Measurements from ENCODE around the gene SMARCB1.

Gene SMARCB1

DNA sequence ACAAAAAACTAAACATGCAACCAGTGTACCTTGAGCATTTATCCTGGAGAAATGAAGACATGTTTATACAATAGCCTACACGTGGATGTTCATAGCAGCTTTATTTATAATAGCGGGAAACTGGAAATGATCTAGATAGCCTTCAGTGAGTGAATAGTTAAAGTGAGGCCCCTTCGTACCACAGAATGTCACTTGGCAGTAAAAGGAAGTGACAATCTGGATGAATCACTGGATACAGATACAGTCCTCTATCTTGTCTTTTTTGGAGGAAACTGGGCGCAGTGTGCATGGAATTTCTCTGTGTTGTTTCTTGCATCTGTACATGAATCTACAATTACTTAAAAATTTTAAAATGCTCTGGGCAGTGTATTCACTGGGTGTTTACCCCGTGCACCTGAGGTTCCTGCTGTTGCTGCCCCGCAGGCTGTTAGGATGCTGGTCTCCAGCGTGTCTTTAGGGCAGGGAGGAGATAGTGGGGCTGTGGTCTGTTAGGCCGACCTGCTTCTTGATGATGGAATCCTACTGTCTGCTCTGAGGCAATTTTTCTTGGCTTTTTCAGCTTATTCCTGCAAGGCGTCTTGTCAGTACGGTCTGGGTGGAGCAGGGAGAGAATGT, 28.9 kb downstream of the SMARCB1 start:
- DNase-seq, result no peak

DNA sequence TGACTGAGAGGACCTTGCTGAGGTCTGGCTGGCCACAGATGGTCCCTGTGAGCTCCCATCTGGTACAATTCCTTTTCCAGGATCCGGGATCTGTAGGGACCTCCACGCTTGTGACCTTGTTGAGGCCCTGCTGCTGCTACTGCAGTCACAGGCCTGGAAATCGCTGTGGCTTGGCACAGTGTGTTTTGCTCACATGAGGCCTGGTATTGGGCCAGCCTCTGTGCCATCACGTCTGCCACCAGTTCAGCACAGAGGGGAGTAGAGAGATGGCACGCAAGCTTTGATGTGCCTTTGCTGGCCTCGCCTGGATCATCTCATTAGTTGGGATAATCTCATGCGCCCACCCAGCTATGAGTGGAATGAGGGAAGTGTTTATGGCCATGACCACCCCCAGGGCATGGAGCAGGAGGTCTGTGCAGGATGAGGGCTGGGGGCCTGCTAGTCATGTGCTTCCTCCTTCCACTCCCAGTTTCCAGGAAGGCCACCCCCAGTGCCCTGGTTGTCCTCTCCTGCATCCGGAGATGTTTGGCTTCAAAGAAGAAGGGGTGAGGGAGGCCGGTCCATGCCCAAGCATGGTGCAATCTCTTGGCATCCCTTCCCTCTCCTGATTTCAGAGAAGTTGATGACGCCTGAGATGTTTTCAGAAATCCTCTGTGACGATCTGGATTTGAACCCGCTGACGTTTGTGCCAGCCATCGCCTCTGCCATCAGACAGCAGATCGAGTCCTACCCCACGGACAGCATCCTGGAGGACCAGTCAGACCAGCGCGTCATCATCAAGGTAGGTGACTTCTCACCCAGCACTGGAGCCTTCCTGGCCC, 29.6 kb downstream of the SMARCB1 start:
- no peak for DNase-seq

DNA sequence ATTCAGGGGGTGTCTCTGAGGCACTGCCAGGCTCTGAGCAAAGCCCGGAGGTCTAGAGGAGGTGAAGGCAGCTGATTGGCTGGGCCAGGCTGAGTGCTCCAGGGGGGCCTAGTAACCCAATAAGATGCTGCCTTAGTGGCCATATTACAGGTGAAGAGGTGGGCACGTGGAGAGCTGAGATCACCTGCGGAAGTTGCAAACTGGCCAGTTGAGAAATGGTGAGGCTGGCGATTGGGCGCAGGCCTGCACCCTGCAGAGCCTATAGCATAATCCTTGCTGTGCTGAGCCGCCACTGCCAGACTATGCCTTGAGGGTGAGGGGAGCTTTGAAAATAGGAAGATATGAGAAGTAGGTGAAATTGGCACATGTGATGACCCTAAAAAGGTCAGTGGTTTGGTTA, 30.4 kb downstream of the SMARCB1 start:
- no peak for DNase-seq

DNA sequence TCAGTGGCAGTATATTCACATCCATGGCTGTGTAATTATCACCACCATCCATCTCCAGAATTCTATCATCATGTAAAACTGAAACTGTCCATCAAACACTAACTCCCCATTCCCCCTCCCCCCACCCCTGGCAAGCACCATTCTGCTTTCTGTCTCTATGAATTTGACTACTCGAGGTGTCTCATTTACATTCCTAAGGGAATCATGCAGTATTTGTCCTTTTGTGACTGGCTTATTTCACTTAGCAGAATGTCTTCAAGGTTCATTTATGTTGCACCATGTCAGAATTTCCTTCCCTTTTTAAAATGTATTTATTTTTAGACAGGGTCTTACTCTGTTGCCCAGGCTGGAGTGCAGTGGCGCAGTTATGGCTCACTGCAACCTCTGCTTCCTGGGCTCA, 31.8 kb downstream of the SMARCB1 start:
- no peak for DNase-seq

DNA sequence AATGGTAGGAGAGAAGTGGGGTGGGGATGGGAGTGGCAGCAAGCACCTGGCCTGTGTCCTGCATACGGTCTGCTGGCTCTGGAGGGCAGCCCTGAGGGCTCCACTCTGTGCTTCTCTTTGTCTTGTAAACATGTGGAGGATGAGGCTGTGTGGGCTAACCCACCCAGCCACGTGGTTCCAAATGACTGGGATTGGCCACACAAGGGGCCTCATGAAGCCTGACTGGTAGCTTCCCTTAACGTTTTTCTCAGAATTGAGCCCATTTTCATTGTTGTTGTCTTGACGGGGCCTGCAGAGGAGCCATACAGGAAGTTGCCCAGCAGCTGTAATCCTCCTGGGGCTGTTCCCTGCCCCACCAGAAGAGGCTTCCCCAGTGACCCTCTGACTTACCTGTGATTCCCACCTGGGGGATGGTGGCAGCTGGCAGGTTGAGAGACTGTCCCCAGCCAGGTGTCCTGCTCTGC, 34.0 kb downstream of the SMARCB1 start:
- DNase-seq, result no peak

DNA sequence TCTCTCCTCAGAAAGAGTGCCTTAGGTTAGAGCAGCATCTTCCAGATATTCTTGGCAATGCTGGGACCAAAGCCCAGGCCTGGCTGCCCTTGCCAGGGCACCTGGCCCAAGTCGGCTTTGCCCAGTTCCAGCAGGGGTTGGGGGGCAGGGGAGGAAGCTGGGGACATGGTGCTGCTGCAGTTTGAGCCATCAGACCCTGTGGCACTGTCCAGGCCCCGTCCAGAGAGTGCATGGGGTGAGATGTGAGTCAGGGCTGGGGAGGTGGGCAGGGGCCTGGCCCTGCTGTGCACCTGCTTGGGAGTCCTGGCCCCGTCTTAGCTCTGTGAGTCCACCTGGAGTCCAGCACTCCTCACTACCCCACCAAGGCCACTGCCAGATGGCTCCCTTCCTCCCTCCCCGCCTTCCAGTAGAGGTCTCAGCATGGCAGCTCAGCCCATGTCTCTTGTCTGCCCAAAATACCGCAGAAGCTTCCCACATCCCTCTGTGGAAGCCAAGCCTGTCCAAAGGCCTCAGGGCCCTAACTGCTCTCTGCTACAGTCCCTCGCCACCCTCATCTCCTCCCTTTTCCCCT, 35.4 kb downstream of the SMARCB1 start:
- no peak for DNase-seq

DNA sequence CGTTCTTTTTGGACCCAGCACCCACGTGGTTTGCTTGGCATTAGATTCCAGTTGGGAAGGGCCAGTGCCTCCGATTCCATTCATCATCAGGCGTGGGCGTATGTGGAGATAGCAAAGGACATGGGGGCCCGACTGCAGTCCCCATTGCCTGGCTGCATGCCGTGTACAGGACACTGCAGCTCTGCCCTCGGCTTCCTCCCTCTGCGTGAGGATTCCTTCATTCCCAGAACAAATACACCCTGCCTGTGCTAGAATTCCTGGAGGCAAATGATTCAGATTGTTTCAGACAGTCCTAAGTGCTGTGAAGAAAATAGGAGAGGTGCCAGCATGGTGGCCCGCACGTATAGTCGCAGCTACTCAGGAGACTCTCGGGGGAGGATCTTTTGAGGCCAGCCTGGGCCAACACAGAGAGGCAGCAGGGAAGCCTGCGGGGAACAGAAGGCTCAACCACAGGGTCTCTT, 36.6 kb downstream of the SMARCB1 start:
- DNase-seq, result no peak

DNA sequence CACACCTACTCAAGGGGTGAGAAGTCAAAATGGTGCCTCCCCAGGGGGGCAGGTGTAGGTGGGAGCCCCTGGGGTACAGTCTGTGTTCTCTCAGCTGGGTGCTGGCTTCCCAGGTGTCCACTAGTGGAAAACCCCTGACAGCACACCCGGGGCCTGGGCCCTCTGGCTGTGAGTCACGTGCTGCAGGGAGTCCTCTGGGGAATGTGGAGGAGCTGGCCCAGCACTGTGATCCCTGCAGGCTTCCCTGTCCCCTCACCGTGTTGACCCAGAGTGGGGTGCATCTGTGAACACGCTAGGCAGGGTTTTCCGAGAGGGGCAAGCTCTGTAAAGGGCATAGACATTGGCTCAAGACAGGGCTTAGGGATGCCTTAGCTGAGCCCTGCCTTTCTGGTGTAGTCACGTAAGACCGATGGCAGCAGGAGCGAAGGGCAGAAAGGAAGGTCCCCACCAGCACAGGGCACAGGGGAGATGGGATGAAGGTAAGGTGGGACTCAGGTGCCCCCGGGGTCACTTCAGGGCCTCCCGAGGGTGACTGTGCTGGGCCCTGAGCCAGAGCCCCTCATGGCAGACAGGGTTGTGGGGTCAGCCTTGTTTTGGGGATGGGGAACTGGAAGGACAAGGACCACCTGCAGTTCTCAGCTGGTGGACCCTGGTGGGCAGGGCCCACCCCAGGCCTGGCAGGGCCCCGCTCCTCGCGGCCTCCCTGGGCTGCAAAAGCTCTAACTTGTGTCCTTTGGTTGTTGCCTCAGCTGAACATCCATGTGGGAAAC, 37.9 kb downstream of the SMARCB1 start:
- DNase-seq, result no peak

DNA sequence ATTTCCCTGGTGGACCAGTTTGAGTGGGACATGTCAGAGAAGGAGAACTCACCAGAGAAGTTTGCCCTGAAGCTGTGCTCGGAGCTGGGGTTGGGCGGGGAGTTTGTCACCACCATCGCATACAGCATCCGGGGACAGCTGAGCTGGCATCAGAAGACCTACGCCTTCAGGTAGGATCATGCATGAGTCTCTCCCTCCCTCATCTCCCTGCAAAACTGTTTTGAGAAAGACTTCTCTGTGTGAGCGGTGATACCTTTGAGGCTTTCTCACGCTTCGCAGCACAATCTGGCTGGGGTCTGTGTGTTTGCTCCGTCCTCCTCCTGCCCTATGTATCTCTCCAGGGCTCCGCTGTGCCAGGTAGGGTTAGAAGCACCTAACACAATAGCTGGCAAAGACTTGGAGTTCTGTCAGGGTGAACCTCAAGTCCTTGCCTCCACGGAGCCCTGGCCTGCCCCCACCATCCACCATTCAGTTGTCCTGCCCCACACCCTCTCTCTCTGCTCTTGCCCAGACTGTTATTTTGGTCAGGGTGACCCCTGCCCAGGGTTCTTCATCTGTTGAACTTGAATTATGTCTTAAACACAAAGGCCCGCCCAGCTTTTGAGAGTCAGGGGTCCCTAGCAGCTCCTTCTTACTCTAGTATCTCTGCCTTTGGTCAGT, 38.6 kb downstream of the SMARCB1 start:
- DNase-seq, result no peak

DNA sequence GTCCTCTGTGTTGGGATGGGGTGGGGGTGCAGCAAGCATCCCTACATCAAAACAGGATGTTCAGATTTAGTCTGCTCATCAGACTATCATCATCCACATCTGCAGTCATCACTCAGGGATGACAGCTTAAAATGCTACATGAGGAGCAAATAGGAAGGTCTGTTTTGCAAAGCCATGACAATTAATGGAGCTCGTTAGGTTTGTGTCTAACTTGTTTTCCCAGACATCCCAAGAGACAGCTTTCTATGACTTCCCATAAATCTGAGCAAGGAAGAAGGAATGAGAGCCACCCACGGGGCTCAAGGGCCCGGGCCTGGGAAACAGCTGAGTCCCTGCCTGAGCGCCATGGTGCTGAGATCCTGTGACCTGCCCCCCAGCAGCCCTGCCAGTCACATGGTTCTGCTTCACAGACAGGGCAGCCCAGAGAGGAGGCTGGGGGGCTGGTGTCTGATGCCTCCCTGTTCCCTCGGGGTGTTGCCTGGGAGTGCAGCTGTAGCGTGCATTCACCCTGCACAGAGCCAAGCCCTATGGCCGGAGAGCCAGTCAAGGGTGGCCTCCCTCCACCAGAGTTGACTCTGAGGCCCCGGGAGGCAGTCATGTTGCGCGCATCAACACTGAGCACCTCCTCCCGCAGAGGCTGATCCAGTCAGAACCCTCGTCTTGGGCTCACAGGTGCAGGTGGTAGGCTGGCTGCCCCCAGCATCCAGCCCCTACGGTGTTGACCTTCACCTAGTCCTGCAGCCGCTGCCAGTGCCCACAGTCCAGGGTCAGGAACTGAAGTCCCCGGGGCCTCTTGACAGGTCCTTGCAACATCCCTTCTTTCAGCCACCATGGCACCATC, 40.0 kb downstream of the SMARCB1 start:
- DNase-seq, result no peak

DNA sequence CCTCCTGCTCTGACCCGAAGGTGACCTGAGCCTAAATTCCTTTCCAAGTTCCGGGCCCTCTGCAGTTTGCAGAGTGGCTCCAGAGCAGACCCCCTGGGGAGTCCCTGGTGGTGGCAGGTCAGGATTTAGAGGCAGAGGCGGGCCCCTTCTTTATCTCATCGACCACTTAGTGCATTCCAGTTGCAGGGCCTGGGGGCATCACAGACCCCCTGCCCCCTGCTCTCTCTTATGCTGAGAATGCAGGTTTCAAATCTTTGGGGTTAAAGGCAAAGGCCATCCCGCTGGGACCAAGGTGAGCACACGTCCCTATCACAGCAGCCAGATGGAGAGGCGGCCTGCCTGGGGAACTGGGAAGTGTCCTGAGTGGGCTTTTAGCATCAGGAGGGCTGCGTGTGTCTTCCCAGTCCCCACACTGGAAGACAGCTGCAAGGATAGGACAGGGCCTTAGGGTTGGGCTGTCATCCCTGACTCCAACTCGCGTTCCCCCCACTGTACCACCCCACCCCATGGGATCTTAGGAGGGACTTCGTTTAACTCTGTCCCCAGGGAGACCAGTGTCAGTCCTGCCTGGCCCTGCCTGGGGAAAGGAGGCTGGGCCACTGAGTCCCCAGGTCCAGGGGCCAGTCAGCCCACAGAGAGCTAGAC, 40.7 kb downstream of the SMARCB1 start:
- no peak for DNase-seq

DNA sequence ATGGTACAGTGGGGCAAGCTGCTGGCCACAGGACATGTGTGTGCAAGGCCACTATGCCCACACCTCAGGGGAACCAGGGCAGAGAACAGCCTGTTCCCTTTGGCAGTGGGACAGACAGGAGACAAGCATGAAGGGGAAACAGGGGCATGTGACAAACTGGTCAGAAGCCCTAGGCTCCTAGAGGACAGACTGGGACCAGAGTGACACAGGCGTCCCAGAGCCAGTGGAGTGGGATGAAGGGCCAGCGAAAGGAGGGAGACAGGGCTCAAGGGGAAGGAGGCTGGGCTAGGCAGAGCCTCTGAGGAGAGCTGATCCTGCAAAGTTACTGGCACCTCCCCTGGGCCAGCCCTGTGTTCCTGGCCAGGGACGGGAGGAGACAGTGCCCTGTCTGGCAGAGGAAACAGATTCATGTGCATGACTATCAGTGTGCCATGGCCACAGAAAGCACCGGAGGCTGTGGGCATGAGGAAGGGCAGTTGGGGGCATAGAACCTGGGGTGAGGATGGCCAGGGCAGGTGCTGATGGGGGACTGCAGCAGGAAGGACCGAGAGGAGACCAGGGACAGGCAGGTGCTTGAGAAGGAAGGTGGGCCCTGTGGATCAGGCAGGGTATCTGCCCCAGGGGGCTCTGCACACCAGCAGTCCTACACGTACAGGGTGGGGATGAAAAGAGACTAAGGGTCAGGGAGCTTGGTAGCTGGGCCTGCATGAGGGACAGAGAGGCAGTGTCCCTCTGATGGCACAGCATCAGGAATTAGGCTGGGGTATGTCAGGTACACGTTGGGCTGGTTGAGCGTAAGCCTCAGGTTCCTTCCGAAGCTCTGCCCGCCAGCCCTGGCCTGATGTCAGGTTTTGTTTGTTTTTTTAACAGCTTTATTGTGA, 42.3 kb downstream of the SMARCB1 start:
- no peak for DNase-seq

DNA sequence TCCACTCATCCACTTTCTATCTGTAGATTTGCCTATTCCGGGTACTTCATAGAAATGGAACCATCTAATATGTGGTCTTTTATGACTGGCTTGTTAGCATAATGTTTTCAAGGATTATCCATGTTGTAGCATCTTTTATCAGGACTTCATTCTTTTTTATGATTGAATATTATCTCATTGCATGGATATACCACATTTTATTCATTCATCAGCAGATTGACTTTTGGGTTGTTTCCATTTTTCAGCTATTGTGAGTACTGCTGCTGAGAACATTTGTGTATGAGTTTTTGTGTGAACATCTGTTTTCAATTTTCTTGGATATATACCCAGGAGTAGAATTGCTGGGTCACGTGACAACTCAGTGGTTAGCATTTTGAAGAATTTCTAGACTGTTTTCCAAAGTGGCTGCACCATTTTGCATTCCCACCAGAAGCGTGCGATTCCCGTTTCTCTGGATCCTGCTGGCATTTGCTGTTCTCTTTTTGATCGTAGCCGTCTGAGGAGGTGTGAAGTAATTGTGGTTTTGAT, 43.1 kb downstream of the SMARCB1 start:
- no peak for DNase-seq

DNA sequence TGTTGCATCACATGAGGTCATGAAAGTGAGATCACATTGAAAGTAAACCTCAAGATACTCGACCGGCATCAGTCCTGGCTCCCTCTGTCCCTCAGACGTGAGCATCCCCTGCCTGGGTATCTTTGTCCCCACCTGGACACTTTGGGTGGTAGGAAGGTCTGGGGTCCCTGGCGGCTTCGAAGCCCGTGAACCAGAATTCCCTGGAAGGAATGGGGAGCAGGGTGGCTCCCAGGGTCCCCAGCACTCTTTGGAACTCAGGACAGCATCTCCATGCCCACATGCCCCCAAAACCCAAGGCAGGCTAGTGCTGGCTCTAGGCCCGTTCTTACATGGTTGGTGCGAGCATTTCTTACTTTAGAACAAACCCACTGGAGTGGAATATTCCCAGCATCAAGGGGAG, 44.5 kb downstream of the SMARCB1 start:
- no peak for DNase-seq

DNA sequence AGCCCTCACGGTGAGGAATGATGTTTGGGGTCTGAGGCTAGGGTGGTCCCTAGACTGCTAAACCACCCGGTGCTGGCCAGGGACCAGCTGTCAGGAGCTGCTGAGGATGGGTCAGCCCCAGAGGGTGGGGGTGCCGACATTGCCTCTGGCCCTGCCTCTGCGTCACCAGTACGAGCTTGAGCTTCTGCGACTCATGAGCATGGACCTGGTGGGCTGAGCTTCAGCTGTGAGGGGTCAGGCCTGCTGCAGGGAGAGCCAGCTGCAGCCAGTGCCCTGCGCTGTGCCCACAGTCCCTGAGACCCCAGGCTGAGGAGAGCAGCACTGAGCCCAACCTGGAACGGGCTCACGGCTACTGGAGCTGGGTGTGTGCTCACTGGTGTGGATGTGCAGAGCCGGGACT, 45.0 kb downstream of the SMARCB1 start:
- DNase-seq, result no peak

DNA sequence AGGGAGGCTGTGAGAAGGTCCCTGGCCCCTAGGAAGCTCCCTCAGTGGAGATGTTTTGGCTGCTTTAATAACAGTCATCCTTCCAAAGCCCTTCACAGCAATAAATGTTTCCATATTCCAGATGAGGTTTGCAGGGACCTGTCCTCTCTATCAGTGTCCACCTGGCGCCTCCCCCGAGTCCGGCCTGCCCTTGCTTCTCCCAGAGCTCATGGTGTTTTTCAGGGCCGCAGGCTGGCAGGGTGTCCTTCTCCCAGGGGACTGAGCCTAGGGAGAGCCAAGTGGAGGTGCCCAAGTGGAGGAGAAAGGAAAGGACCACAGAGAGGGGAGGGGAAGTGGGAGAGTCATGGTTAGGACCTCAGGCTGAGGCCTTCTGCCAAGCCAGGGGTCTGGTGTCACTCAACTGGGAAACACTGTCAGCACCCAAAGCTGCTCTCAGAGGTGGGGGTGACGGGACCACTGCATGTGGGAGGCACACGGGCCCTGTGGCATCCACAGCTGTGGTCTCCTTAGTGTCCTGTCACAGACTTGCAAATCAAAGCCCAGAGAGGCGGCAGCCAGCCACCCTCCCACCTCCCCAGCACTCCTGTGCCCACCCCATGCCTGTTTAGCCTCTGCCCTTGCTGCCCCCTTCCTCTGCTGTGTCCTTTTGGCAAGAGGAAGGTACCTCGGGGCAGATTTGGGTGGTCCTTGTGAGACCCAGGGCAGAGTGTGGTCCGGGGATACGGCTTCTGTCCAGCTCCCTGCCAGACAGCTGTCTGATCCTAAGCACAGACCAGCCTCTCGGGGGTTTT, 45.7 kb downstream of the SMARCB1 start:
- no peak for DNase-seq

DNA sequence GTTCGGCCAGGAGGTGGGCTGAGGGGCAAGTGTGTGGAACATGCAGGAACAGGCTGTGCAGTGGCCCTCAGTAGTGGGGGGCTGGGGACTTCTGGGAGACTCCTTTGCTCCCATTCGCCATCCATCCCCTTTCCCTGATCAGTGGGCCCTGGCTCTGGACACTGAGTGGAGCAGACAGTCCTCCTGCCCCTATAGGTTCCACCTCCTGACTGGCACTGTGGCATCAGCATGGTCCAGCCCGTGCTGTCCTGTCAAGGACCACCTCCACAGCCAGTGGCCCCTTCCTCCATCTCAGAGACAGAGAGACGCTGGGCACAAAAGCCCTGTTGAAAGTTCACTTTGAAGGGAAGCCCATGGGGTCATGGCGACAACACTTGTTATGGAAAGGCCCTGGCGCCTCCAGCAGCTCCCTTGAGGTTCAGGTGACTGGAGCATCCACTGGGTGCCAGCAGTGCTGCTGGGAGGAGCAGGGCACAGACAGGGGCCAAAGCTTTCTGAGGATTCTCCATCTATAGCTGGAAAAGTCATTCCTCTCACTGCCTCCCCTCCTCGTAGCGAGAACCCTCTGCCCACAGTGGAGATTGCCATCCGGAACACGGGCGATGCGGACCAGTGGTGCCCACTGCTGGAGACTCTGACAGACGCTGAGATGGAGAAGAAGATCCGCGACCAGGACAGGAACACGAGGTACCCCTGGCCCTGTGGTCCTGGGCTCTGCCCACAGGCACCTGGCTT, 46.4 kb downstream of the SMARCB1 start:
- no peak for DNase-seq

DNA sequence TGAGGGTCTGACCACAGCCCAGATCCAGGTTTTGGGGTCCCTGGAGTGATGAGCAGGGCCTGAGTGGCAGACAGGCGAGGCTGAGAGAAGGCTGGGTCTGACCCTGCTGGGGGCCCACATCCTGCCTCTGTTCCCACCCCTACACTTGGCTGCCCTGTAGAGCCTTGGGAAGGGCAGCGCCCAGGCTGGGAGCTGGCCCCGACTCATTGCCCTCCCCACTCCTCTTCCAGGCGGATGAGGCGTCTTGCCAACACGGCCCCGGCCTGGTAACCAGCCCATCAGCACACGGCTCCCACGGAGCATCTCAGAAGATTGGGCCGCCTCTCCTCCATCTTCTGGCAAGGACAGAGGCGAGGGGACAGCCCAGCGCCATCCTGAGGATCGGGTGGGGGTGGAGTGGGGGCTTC, 47.1 kb downstream of the SMARCB1 start:
- no peak for DNase-seq

All from cortex of kidney (tissue), 1 donor.